IMR-90 (cell line): ENCODE measurements around the gene PFDN5. TPM values are rescaled to one million over a fixed set of nuclear protein-coding genes. Genes with fewer than 3 reads are reported as not detected.

Experiments
- ATAC-seq: fragments of 200-7000 bp; cut with Tn5 transposase; 2 replicates; pipeline ENCODE4 v1.9.1; 2020; ENCODE audit warnings: low read depth, mild to moderate bottlenecking, moderate library complexity
- BruUV-seq: library from RNA; stranded (reverse); fragments of 400-500 nt; replicated peaks from 2 replicates; lab custom pipeline; 2021; lab: Mats Ljungman, UMichigan
- CTCF ChIA-PET: fragments of 300-600 bp; formaldehyde crosslinking; extraction: SDS; loops from one replicate; lab custom pipeline; 2021; ENCODE audit warnings: antibody characterized with exemption; lab: Yijun Ruan, JAX
- POLR2A ChIA-PET: fragments of 300-600 bp; sonication (Branson Sonifier 250); formaldehyde crosslinking; loops from one replicate; lab custom pipeline; 2022; ENCODE audit warnings: antibody characterized with exemption; ENCODE audit not compliant: unreplicated experiment; lab: Charles Lee
- DNase-seq: peaks from one replicate; pipeline ENCODE4 v3.0.0; 2013
- H2AFZ ChIP-seq: replicated peaks from 2 replicates; pipeline ENCODE3; 2013; ENCODE audit warnings: low read length, mild to moderate bottlenecking; ENCODE audit not compliant: poor library complexity
- H2AK5ac ChIP-seq: 2 replicates; pipeline ENCODE4 v1.6.1; 2013; ENCODE audit warnings: low read depth, low read length, inconsistent platforms
- H2AK9ac ChIP-seq: replicated peaks from 2 replicates; pipeline ENCODE3; 2013; ENCODE audit warnings: mild to moderate bottlenecking, low read depth, low read length, moderate library complexity; ENCODE audit not compliant: poor library complexity
- H2BK120ac ChIP-seq: 2 replicates; pipeline ENCODE4 v1.6.1; 2013; ENCODE audit warnings: low read depth, low read length, inconsistent platforms
- H2BK15ac ChIP-seq: 3 replicates; pipeline ENCODE4 v1.6.1; 2013; ENCODE audit warnings: low read depth, low read length, inconsistent platforms
- H2BK20ac ChIP-seq: 2 replicates; pipeline ENCODE4 v1.6.1; 2013; ENCODE audit warnings: low read depth, mild to moderate bottlenecking, inconsistent platforms, low read length, moderate library complexity
- H2BK5ac ChIP-seq: 2 replicates; pipeline ENCODE4 v1.6.1; 2013; ENCODE audit warnings: mild to moderate bottlenecking, low read depth, low read length, inconsistent platforms; ENCODE audit not compliant: poor library complexity, severe bottlenecking
- H3K14ac ChIP-seq: replicated peaks from 2 replicates; pipeline ENCODE4 v1.6.1; 2013; ENCODE audit warnings: low read depth, low read length, inconsistent platforms
- H3K18ac ChIP-seq: 2 replicates; pipeline ENCODE4 v1.6.1; 2013; ENCODE audit warnings: low read depth, low read length, control low read depth
- H3K23ac ChIP-seq: 2 replicates; pipeline ENCODE4 v1.6.1; 2013; ENCODE audit warnings: low read depth, low read length, inconsistent platforms
- H3K27ac ChIP-seq: 2 replicates; pipeline ENCODE4 v1.5.1; 2013; ENCODE audit warnings: mild to moderate bottlenecking, control low read depth, low read length; ENCODE audit not compliant: insufficient read depth
- H3K27me3 ChIP-seq: 2 replicates; pipeline ENCODE4 v1.6.1; 2013; ENCODE audit warnings: low read length; ENCODE audit not compliant: control insufficient read depth, insufficient read depth
- H3K36me3 ChIP-seq: 2 replicates; pipeline ENCODE4 v1.6.1; 2013; ENCODE audit warnings: low read length, mixed read lengths; ENCODE audit not compliant: control insufficient read depth, insufficient read depth
- H3K4ac ChIP-seq: 2 replicates; pipeline ENCODE4 v1.6.1; 2013; ENCODE audit warnings: low read depth, low read length, inconsistent platforms
- H3K4me1 ChIP-seq: 2 replicates; pipeline ENCODE4 v1.6.1; 2013; ENCODE audit warnings: low read length, mixed read lengths; ENCODE audit not compliant: control insufficient read depth, insufficient read depth
- H3K4me2 ChIP-seq: 2 replicates; pipeline ENCODE4 v1.6.1; 2013; ENCODE audit warnings: low read depth, mild to moderate bottlenecking, control low read depth, low read length, moderate library complexity
- H3K4me3 ChIP-seq: 2 replicates; pipeline ENCODE4 v1.5.1; 2013; ENCODE audit warnings: low read depth, mild to moderate bottlenecking, control low read depth, low read length, moderate library complexity; ENCODE audit not compliant: insufficient read depth
- H3K56ac ChIP-seq: 2 replicates; pipeline ENCODE4 v1.6.1; 2013; ENCODE audit warnings: low read length, inconsistent platforms; ENCODE audit not compliant: insufficient read depth; ENCODE audit errors: extremely low read depth
- H3K79me1 ChIP-seq, 2 experiments: 2 replicates each; pipeline ENCODE4 v1.6.1; 2013; ENCODE audit warnings: low read length in 2 of 2, inconsistent platforms in 1 of 2, low read depth in 1 of 2
- H3K9ac ChIP-seq: 2 replicates; pipeline ENCODE4 v1.6.1; 2013; ENCODE audit warnings: low read depth, low read length, control low read depth
- H3K9me1 ChIP-seq: 2 replicates; pipeline ENCODE4 v1.6.1; 2013; ENCODE audit warnings: low read length, inconsistent platforms; ENCODE audit not compliant: insufficient read depth
- H3K9me3 ChIP-seq: 2 replicates; pipeline ENCODE4 v1.6.1; 2013; ENCODE audit warnings: low read length; ENCODE audit not compliant: control insufficient read depth, insufficient read depth
- H4K20me1 ChIP-seq: 2 replicates; pipeline ENCODE4 v1.6.1; 2013; ENCODE audit warnings: low read length, inconsistent platforms; ENCODE audit not compliant: insufficient read depth
- H4K5ac ChIP-seq: 2 replicates; pipeline ENCODE4 v1.6.1; 2013; ENCODE audit warnings: mild to moderate bottlenecking, low read depth, low read length, control low read depth
- H4K8ac ChIP-seq, 2 experiments: 2 replicates each; pipeline ENCODE4 v1.6.1; 2013; ENCODE audit warnings: low read depth in 2 of 2, low read length in 2 of 2, control low read depth in 1 of 2, inconsistent platforms in 1 of 2
- H4K91ac ChIP-seq: 2 replicates; pipeline ENCODE4 v1.6.1; 2013; ENCODE audit warnings: low read depth, low read length, inconsistent platforms; ENCODE audit not compliant: insufficient read depth
- CEBPB ChIP-seq: IDR thresholded peaks from 2 replicates; pipeline ENCODE4 v1.6.1; 2012; ENCODE audit warnings: low read depth, low read length, improper control_type of control experiment
- ELK1 ChIP-seq: fragments of 150-350 bp; IDR thresholded peaks from 2 replicates; pipeline ENCODE4 v1.6.1; 2016; ENCODE audit warnings: low read depth, mild to moderate bottlenecking, low read length, moderate library complexity, borderline replicate concordance
- FOS ChIP-seq: fragments of 150-350 bp; IDR thresholded peaks from 2 replicates; pipeline ENCODE4 v1.6.1; 2016; ENCODE audit warnings: low read depth, low read length
- MAFK ChIP-seq: IDR thresholded peaks from 2 replicates; pipeline ENCODE4 v1.6.1; 2012; ENCODE audit warnings: low read depth, low read length, improper control_type of control experiment
- POLR2A ChIP-seq: IDR thresholded peaks from 2 replicates; pipeline ENCODE4 v1.6.1; 2012; ENCODE audit warnings: mild to moderate bottlenecking, low read depth, low read length
- RFX5 ChIP-seq: IDR thresholded peaks from 2 replicates; pipeline ENCODE4 v1.8.0; 2012; ENCODE audit warnings: low read depth, mild to moderate bottlenecking, low read length, moderate library complexity
- WGBS, 2 experiments: methylation state at CpG; one replicate each; pipeline versions ENCODE4 v1.1.5 to v1.1.7; 2013; ENCODE audit warnings: missing lambda C conversion rate in 2 of 2; ENCODE audit not compliant: insufficient read length in 1 of 2; ENCODE audit errors: extremely low coverage in 2 of 2; 5-methylcytosine and 5-hydroxymethylcytosine counted together
- dilution Hi-C: fragments of 300-500 bp; cut with HindIII; formaldehyde crosslinking; loops from one replicate; pipeline ENCODE4 v1.14.3; 2018; ENCODE audit warnings: low sequenced_read_pairs; ENCODE audit not compliant: unreplicated experiment
- in situ Hi-C: fragments of 300-500 bp; cut with MboI; formaldehyde crosslinking; loops from 3 replicates; pipeline ENCODE4 v1.14.3; 2019; ENCODE audit warnings: low sequenced_read_pairs, inconsistent platforms, mixed read lengths
- intact Hi-C: fragments of 100-400 bp; cut with micrococcal nuclease; formaldehyde crosslinking; loops from 2 replicates; pipeline ENCODE4 v1.10.0; 2022
- polyA plus RNA-seq, 3 experiments: library from polyadenylated mRNA; depleted of rRNA; stranded (reverse); fragments of >200 nt; gene quantifications; 2 replicates each; pipeline ENCODE4 v1.2.3, GENCODE V29; 2012; ENCODE audit warnings: low replicate concordance in 1 of 3
- total RNA-seq: library from RNA; depleted of rRNA; stranded (reverse); fragments of >200 nt; gene quantifications from 2 replicates; pipeline ENCODE4 v1.2.3, GENCODE V29; 2012

Gene PFDN5
- total and polyA plus RNA-seq, 2 of the 4 experiments (the other 2 are of a cell fraction), result 1,011 to 1,338 TPM

GRCh38 chr12:53333289-53333688, 37.9 kb downstream of the PFDN5 start:
- Histone ChIP-seq H3K9ac (no peak overlapping the region), H2BK15ac (no peak overlapping the region), H2BK20ac (no peak overlapping the region), H2AK9ac (no peak overlapping the region), H3K36me3 (no peaks in the 10 kb centered on the region), H3K27me3 (peaks cover 77% of the 10 kb centered on the region), H2AFZ (no peak overlapping the region), H3K4me3 (no peak overlapping the region), H3K56ac (no peak overlapping the region), H2AK5ac (no peak overlapping the region), H3K18ac (no peak overlapping the region), H4K91ac (no peak overlapping the region), H4K20me1 (no peaks in the 10 kb centered on the region), H3K79me1 (no peaks in the 10 kb centered on the region), H3K27ac (no peak overlapping the region), H4K5ac (no peak overlapping the region), H2BK120ac (no peak overlapping the region), H3K14ac (no peak overlapping the region), H3K4me1 (no peaks in the 10 kb centered on the region), H3K4ac (no peak overlapping the region), H2BK5ac (no peak overlapping the region), H3K23ac (no peak overlapping the region), H3K9me3 (no peaks in the 10 kb centered on the region), H4K8ac (no peak overlapping the region), H3K4me2 (no peak overlapping the region), H3K9me1 (peaks cover 6% of the 10 kb centered on the region; the same call in 1 of the 2 replicates)
- DNase-seq, result no peak
- dilution Hi-C loops (no loop called here), intact Hi-C loops (no loop called here), in situ Hi-C loops (no loop called here)
- POLR2A ChIA-PET, result no interaction called here
- CTCF ChIA-PET, result interaction anchor here (0.5 to 1.5 kb wide), 2 partner anchors 8 to 12 kb away, joined by 3 to 4 read pairs; no protein-coding TSS in a partner anchor
- no TSS peak for BruUV-seq
- TF ChIP-seq ELK1 (no peak), POLR2A (no peak), CEBPB (no peak), RFX5 (no peak), MAFK (no peak), FOS (no peak)
- ATAC-seq, result no peak
- no CpG with 5 or more reads among the region's 4 CpGs for WGBS, 2 experiments
